Coronary artery (tissue), 2 donors: ENCODE data around the gene MAPK7.

Source experiments
- DNase-seq: peaks from one replicate; pipeline ENCODE4 v3.0.0-alpha.2; 2017; ENCODE audit warnings: low spot score
- H3K27ac ChIP-seq, 2 donors: fragments of 200-600 bp; sonication (generic); one replicate each; pipeline ENCODE4 v1.5.1; 2016 to 2019
- H3K4me3 ChIP-seq: fragments of 200-600 bp; sonication (generic); 2 replicates; pipeline ENCODE4 v1.5.1; 2016; ENCODE audit warnings: mild to moderate bottlenecking, moderate library complexity
- CTCF ChIP-seq: fragments of 200-600 bp; sonication (generic); IDR thresholded peaks from one replicate; pipeline ENCODE4 v1.5.1; 2019; ENCODE audit warnings: antibody characterized with exemption

Gene MAPK7

GRCh38 chr17:19337712-19338023 lies 40.6 kb upstream of the MAPK7 start:
- peak overlapping the region in 1 of 2 donors; percentile 6 for H3K27ac ChIP-seq
- no peak for TF ChIP-seq CTCF
- no peak for DNase-seq
- H3K4me3 ChIP-seq, result no peak overlapping the region

DNA sequence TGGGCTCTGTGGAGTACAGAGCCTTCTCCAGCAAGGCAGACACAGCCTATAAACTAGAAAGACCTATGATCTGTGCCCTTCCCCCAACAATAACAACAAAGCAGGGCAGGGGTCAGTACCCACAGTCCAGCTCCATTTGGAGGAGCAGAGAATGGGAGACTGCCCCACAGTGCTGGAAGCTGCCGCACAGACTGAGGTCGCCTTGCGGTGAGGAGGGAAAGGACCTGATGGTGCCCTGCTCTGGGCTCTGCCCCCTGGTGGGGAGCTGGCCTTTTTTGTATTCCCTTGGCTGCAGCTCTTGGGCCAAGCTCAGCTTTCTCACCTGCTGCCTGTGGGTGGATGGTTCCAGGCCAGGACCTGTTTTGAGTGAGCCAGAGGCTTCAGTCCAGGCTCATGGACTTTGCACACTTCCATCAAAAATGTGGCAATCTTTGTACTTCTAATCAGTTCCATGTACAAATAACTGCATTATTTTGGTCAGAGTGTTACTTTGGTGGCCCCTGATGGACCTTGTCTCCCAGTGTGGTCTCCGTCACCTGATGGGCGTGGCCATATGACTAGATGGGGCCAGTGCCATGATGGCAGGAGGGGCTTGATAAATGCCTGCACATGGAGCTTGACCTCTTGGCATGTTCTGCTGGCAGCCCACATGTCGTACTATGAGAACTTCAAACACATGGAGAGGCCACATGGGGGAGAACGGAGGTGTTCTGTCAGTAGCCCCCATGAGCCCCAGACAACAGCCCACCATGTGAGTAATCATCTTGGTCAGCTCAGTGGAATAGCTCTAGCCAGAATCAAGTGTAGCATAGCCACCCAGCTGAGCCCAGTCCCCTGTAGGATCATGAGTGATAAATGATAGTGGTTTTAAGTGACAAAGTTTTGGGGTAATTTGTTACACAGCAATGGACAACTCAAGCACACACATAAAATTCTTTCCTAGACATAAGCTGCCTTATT lies 40.0 kb upstream of the MAPK7 start:
- Histone ChIP-seq H3K4me3 (no peak overlapping the region), H3K27ac (peak overlapping the region in 1 of 2 donors; percentile 6)
- DNase-seq, result no peak
- peak; percentile 36 for TF ChIP-seq CTCF

- Histone ChIP-seq H3K4me3 (no peak overlapping the region), H3K27ac (no peak overlapping the region)
- TF ChIP-seq CTCF, result no peak
- DNase-seq, result no peak
Observed at GRCh38 chr17:19339341-19339815, 38.9 kb upstream of the MAPK7 start.

DNA sequence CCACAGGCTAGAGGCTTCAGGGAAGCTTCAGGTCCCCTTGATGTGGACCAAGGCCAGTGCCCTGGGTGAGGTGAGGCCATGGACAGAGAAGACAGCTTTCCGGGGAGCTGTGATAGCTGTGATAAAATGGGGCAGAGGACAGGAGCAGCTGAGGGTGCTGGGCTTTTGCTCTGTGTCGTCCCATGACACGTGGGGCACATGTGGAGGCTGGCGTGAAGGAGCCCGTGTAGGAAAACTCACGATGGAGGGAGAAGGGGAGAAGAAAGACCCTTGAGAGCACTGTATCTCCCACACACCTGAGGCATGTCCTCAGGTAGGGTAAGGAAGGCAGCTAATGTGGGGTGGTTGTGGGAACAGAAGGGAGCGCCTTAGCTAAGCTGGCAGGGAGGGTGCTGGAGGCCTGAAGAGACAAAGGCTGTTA lies 37.1 kb upstream of the MAPK7 start:
- DNase-seq, result no peak
- H3K4me3 ChIP-seq, result no peak overlapping the region
- no peak for TF ChIP-seq CTCF
- no peak overlapping the region for H3K27ac ChIP-seq

- DNase-seq, result no peak
- peak overlapping the region in 1 of 2 donors; percentile 31 for H3K27ac ChIP-seq
- TF ChIP-seq CTCF, result no peak
- H3K4me3 ChIP-seq, result no peak overlapping the region
Observed at GRCh38 chr17:19341641-19342610, 36.4 kb upstream of the MAPK7 start.

DNA sequence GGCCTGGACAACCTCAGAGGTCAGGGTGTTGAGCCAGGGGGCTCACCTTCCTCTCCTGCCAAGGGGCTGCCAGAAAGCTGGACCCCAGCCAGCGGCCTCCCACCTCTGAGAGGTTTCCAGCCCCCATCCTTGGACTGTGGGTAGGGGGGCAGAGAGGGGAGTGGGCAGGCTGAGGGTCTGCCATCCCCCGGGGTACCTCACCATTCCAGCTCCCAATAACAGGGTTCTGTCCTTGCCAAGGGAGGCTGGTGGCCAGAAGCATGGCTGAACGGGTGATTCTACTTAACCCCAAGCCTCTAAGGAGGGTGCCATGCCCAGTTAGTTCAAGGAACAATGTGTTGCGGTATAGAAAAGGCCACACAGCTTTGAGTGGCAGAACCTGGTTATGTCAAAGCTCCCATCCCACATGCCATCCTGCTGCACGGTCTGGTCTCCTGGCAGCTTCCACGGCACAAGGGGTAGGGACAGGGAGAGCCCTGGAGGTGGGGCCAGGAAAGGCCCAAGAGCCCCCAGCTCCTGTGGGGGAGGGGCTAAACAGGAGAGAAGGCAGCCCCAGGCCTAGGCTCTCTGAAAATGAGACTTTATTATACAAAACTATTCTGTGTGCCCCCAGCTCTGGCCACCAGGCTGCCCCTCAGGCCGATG lies 35.6 kb upstream of the MAPK7 start:
- no peak overlapping the region for H3K4me3 ChIP-seq
- DNase-seq, result no peak
- no peak for TF ChIP-seq CTCF
- peak overlapping the region in 1 of 2 donors; percentile 31 for H3K27ac ChIP-seq
